Sigmoid colon (tissue), 7 donors: Measurements from ENCODE around the gene HDX. TPM values are rescaled to one million over a fixed set of nuclear protein-coding genes. Genes with fewer than 3 reads are reported as not detected.

Experiments
- DNase-seq: peaks from one replicate; pipeline ENCODE4 v3.0.0-alpha.2; 2019
- H3K27ac ChIP-seq, 4 donors: fragments of 200-600 bp; sonication (generic); one replicate each; pipeline ENCODE4 v1.5.1; 2016 to 2019; ENCODE audit warnings: mild to moderate bottlenecking in 1 of 4
- H3K27me3 ChIP-seq, 3 donors: fragments of 200-600 bp; sonication (generic); one replicate each; pipeline ENCODE4 v1.5.1; 2019; ENCODE audit warnings: mild to moderate bottlenecking in 1 of 3
- H3K36me3 ChIP-seq, 4 donors: fragments of 200-600 bp; sonication (generic); one replicate each; pipeline ENCODE4 v1.5.1; 2016 to 2019
- H3K4me1 ChIP-seq, 4 donors: fragments of 200-600 bp; sonication (generic); one replicate each; pipeline ENCODE4 v1.5.1; 2017 to 2019
- H3K4me3 ChIP-seq, 4 donors: fragments of 200-600 bp; sonication (generic); one replicate each; pipeline ENCODE4 v1.5.1; 2017 to 2019; ENCODE audit warnings: mild to moderate bottlenecking in 2 of 4, moderate library complexity in 1 of 4
- H3K9me3 ChIP-seq, 4 donors: fragments of 200-600 bp in 3 of 4; sonication (generic) in 3 of 4; one replicate each; pipeline versions ENCODE4 v1.5.1 to v1.6.1; 2013 to 2019
- CTCF ChIP-seq, 4 experiments: fragments of 450-650 bp in 3 of 4; fragments of 200-600 bp in 1 of 4; IDR thresholded peaks; one replicate each; pipeline ENCODE4 v1.5.1; 2016 to 2019; ENCODE audit warnings: antibody characterized with exemption in 4 of 4, mild to moderate bottlenecking in 3 of 4, moderate library complexity in 2 of 4
- EP300 ChIP-seq, 4 donors: sonication (generic); formaldehyde crosslinking; IDR thresholded peaks; one replicate each; pipeline ENCODE4 v1.6.1; 2017; ENCODE audit warnings: antibody characterized with exemption in 4 of 4
- POLR2A ChIP-seq, 2 donors: fragments of 450-650 bp; IDR thresholded peaks; one replicate each; pipeline ENCODE4 v1.6.1; 2016; ENCODE audit warnings: antibody characterized with exemption in 2 of 2, mild to moderate bottlenecking in 2 of 2, moderate library complexity in 2 of 2
- POLR2AphosphoS5 ChIP-seq, 4 donors: sonication (generic); formaldehyde crosslinking; IDR thresholded peaks; one replicate each; pipeline ENCODE4 v1.6.1; 2017; ENCODE audit warnings: antibody characterized with exemption in 4 of 4
- WGBS, 2 donors: extraction: QIAGEN DNeasy Blood & Tissue Kit; methylation state at CpG; one replicate each; pipeline ENCODE4 v1.1.7; 2013; 5-methylcytosine and 5-hydroxymethylcytosine counted together
- intact Hi-C: fragments of 100-400 bp; cut with DNase I; formaldehyde crosslinking; loops from one replicate; pipeline ENCODE4 v1.15.1; 2023
- polyA plus RNA-seq, 3 donors: library from polyadenylated mRNA; stranded (reverse); fragments of 200-250 nt; gene quantifications; one replicate each; pipeline ENCODE4 v1.2.3, GENCODE V29; 2013
- total RNA-seq, 4 donors: library from RNA; depleted of rRNA; stranded (reverse); fragments of >200 nt; gene quantifications; one replicate each; pipeline ENCODE4 v1.1.0, GENCODE V29; 2016
- donor health status: healthy with polysubstance abuse.
- donor health status: Bipolar disorder and iron deficiency.
- donor health status: healthy.

Gene HDX
- total and polyA plus RNA-seq, 7 donors, result 0.23 to 9.1 (median 4.3) TPM

- TF ChIP-seq EP300 (IDR thresholded peaks at IDR 0.05), result no peak
- no peak for TF ChIP-seq POLR2AphosphoS5 (IDR thresholded peaks at IDR 0.05)
- TF ChIP-seq CTCF (IDR thresholded peaks at IDR 0.05), result no peak
- no peak for TF ChIP-seq POLR2A (IDR thresholded peaks at IDR 0.05)
- H3K4me3 ChIP-seq, result no peak overlapping the region
- 81 to 93% methylated on average over 1 of the region's 1 CpG for WGBS, 2 donors
Measured at GRCh38 chrX:84340968-84341367, 161.3 kb downstream of the HDX start.

GRCh38 chrX:84339507-84340364 lies 162.5 kb downstream of the HDX start:
- Histone ChIP-seq H3K27me3 (no peaks in the 10 kb centered on the region), H3K36me3 (no peaks in the 10 kb centered on the region), H3K27ac (no peak overlapping the region), H3K9me3 (no peaks in the 10 kb centered on the region), H3K4me3 (no peak overlapping the region), H3K4me1 (no peaks in the 10 kb centered on the region)
- intact Hi-C loops, result no loop called here
- TF ChIP-seq POLR2AphosphoS5 (IDR thresholded peaks at IDR 0.05), result no peak
- TF ChIP-seq CTCF (IDR thresholded peaks at IDR 0.05), result peak in 3 of 4 experiments; percentile 17 to 48 (median 30)
- 25 to 34% methylated on average over 4 of the region's 4 CpGs for WGBS, 2 donors
- no peak for DNase-seq

More at GRCh38 chrX:84340968-84341367, 161.3 kb downstream of the HDX start:
- no peaks in the 10 kb centered on the region for H3K27me3 ChIP-seq
- no peak for DNase-seq
- no peaks in the 10 kb centered on the region for H3K36me3 ChIP-seq
- no peaks in the 10 kb centered on the region for H3K9me3 ChIP-seq
- H3K4me1 ChIP-seq, result no peaks in the 10 kb centered on the region
- intact Hi-C loops, result no loop called here
- no peak overlapping the region for H3K27ac ChIP-seq

- intact Hi-C loops, result no loop called here
- WGBS, 2 donors, result 65 to 89% methylated on average over 3 of the region's 3 CpGs
- no peaks in the 10 kb centered on the region for H3K27me3 ChIP-seq
- TF ChIP-seq POLR2A (IDR thresholded peaks at IDR 0.05) (no peak), CTCF (IDR thresholded peaks at IDR 0.05) (no peak), POLR2AphosphoS5 (IDR thresholded peaks at IDR 0.05) (no peak), EP300 (IDR thresholded peaks at IDR 0.05) (no peak)
- H3K27ac ChIP-seq, result no peak overlapping the region
- H3K4me1 ChIP-seq, result no peaks in the 10 kb centered on the region
- H3K9me3 ChIP-seq, result no peaks in the 10 kb centered on the region
- DNase-seq, result no peak
- no peak overlapping the region for H3K4me3 ChIP-seq
- no peaks in the 10 kb centered on the region for H3K36me3 ChIP-seq
Measured at GRCh38 chrX:84336646-84337045, 165.6 kb downstream of the HDX start.

- Histone ChIP-seq H3K4me3 (no peak overlapping the region), H3K9me3 (no peaks in the 10 kb centered on the region), H3K4me1 (no peaks in the 10 kb centered on the region), H3K27ac (no peak overlapping the region), H3K27me3 (no peaks in the 10 kb centered on the region), H3K36me3 (no peaks in the 10 kb centered on the region)
- WGBS, 2 donors, result 84 to 95% methylated on average over 1 of the region's 1 CpG
- TF ChIP-seq CTCF (IDR thresholded peaks at IDR 0.05) (no peak), POLR2AphosphoS5 (IDR thresholded peaks at IDR 0.05) (no peak)
- DNase-seq, result no peak
- intact Hi-C loops, result no loop called here
Measured at GRCh38 chrX:84335121-84335520, 167.1 kb downstream of the HDX start.
